ENCODE results near the gene SLC35B1. TPM values are rescaled to one million over a fixed set of nuclear protein-coding genes. Genes with fewer than 3 reads are reported as not detected.

SLC35B1 gene
- total and polyA plus RNA-seq, 2 donors (not counting 3 experiments of a cell fraction or from before 2014, with no cell fraction given) = 87.0 to 142 TPM

GRCh38 chr17:49716668-49717364 is 9.1 kb upstream of the SLC35B1 start:
- no peak overlapping the region for H3K27ac ChIP-seq (ENCODE audit: insufficient read depth, low read depth, low read length)
- POLR2A ChIA-PET = interaction anchor here (0.6 to 1.1 kb wide), 2 partner anchors 47 to 70 kb away, joined by 3 to 5 read pairs; partner anchors contain the start of gene FAM117A
- H3K27me3 ChIP-seq (ENCODE audit: control insufficient read depth in 2 of 2, insufficient read depth in 2 of 2, low read length in 2 of 2) = no peaks in the 10 kb centered on the region
- TF ChIP-seq GATA2 (IDR thresholded peaks at IDR 0.05; ENCODE audit: insufficient read depth, insufficient read length, low read depth, low read length) = no peak
- TF ChIP-seq FOS (IDR thresholded peaks at IDR 0.05; ENCODE audit: borderline replicate concordance, insufficient read depth, low read length) = no peak
- no peak for TF ChIP-seq EZH2 (IDR thresholded peaks at IDR 0.05; ENCODE audit: borderline replicate concordance, low read depth, low read length, severe bottlenecking)
- no peak for TF ChIP-seq MYC (IDR thresholded peaks at IDR 0.05; ENCODE audit: low read depth, low read length)
- no peak for TF ChIP-seq CTCF (IDR thresholded peaks at IDR 0.05; ENCODE audit: extremely low read depth in 1 of 2, insufficient read depth in 1 of 2, low read depth in 1 of 2, low read length in 2 of 2)
- TF ChIP-seq MAX (IDR thresholded peaks at IDR 0.05; ENCODE audit: insufficient read depth, insufficient read length) = no peak
- TF ChIP-seq POLR2AphosphoS5 (IDR thresholded peaks at IDR 0.05; ENCODE audit: insufficient read depth, low read depth, low read length) = no peak
- TF ChIP-seq JUN (IDR thresholded peaks at IDR 0.05; ENCODE audit: borderline replicate concordance, insufficient read depth, insufficient read length, low read depth) = no peak
- TF ChIP-seq POLR2A (IDR thresholded peaks at IDR 0.05; ENCODE audit: low read depth, low read length) = no peak
- H3K4me2 ChIP-seq (ENCODE audit: insufficient read depth, low read length) = no peak overlapping the region
- dilution Hi-C loops (cut with MboI; ENCODE audit: extremely low pct_ligation_motif_present, low sequenced_read_pairs) (no loop called here), intact Hi-C loops (cut with micrococcal nuclease) (no loop called here)
- H3K4me3 ChIP-seq (replicated peaks in 1 of 3; ENCODE audit: insufficient read depth in 1 of 3, low read depth in 1 of 3, low read length in 3 of 3) = no peak overlapping the region
- H2AFZ ChIP-seq (ENCODE audit: low read depth, low read length) = no peak overlapping the region
- peaks cover 0 to 17% of the 10 kb centered on the region in 2 experiments for H3K36me3 ChIP-seq (ENCODE audit: control insufficient read depth in 2 of 2, extremely low read depth in 1 of 2, insufficient read depth in 2 of 2, low read length in 2 of 2)
- no peaks in the 10 kb centered on the region for H3K9me1 ChIP-seq (replicated peaks; ENCODE audit: control insufficient read depth, extremely low read depth, insufficient read depth, low read length)
- H3K9me3 ChIP-seq (replicated peaks; ENCODE audit: control insufficient read depth, insufficient read depth, low read length) = no peaks in the 10 kb centered on the region
- H3K9ac ChIP-seq (replicated peaks; ENCODE audit: extremely low read depth, insufficient read depth, low read length) = no peak overlapping the region
- no peak for DNase-seq (ENCODE audit: low read depth, low spot score)
- H4K20me1 ChIP-seq (replicated peaks; ENCODE audit: control insufficient read depth, extremely low read depth, insufficient read depth, low read length) = no peaks in the 10 kb centered on the region
- H3K79me2 ChIP-seq (ENCODE audit: control insufficient read depth, insufficient read depth, low read length) = no peaks in the 10 kb centered on the region
- no TSS peak for BruUV-seq (replicated peaks)
- peaks cover 4% of the 10 kb centered on the region for H3K4me1 ChIP-seq (ENCODE audit: control insufficient read depth, extremely low read depth, insufficient read depth, low read length)
- CTCF ChIA-PET = interaction anchor here (1.1 to 1.7 kb wide), 2 partner anchors 140 to 160 kb away, joined by 3 to 5 read pairs; partner anchors contain the start of gene NXPH3
- FAIRE-seq = no peak

All from endothelial cell of umbilical vein (primary cell).